ENCODE data around the gene ROBO1. TPM values are rescaled to one million over a fixed set of nuclear protein-coding genes. Genes with fewer than 3 reads are reported as not detected.

ROBO1 gene
- total and polyA plus RNA-seq, 2 of the 13 experiments (the other 11 are each of a cell fraction or from before 2014, with no cell fraction given): 52.2 to 71.0 TPM

DNA sequence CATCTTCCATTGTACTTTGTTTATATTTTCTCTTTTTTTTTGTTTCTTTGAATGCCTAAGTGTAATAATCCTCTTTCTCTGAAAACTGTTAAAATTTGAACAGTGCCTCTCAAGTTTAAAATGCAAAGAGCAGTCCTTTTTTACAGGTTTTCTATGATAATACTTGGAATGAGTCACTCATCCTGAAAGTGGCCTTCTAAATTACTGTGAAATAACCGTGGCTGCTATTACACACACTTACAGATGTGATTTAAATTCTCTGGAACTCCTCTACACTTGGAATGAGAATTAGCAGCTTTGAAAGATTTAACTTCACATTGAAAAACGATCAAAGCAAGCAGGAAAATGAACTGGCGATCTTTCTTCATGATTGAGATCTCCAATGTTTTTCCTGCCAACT lies 105.9 kb downstream of the ROBO1 start:
- no peak overlapping the region for H3K4me2 ChIP-seq (ENCODE audit: low read depth, low read length)
- ATAC-seq: no peak
- no peak overlapping the region for H2AFZ ChIP-seq (ENCODE audit: low read length)
- no peaks in the 10 kb centered on the region for H3K27me3 ChIP-seq (ENCODE audit: control insufficient read depth in 1 of 2, insufficient read depth in 2 of 2, low read length in 2 of 2)
- H4K20me1 ChIP-seq (ENCODE audit: insufficient read depth, low read length): no peaks in the 10 kb centered on the region
- H3K4me1 ChIP-seq (ENCODE audit: insufficient read depth, low read length): no peaks in the 10 kb centered on the region
- ChIA-PET CTCF (ENCODE audit: low intra/inter-chr PET ratio, low total read pairs) (no interaction called here), POLR2A (no interaction called here)
- intact Hi-C loops (cut with micrococcal nuclease; ENCODE audit: unreplicated experiment): loop anchor here (10.0 kb wide), 1 partner anchor 1127 kb away; no protein-coding TSS in a partner anchor
- FAIRE-seq: no peak
- H3K36me3 ChIP-seq (replicated peaks in 1 of 2; ENCODE audit: control insufficient read depth in 1 of 2, insufficient read depth in 2 of 2, low read length in 2 of 2): no peaks in the 10 kb centered on the region
- H3K9ac ChIP-seq (ENCODE audit: insufficient read depth, low read depth, low read length): no peak overlapping the region
- in situ Hi-C loops (cut with HindIII; ENCODE audit: extremely low pct_ligation_motif_present, low pct_unique_long_range_greater_than_20kb): no loop called here
- BruUV-seq (replicated peaks): no TSS peak
- no peaks in the 10 kb centered on the region for H3K79me2 ChIP-seq (ENCODE audit: insufficient read depth, low read length)
- no peak overlapping the region for H3K27ac ChIP-seq (ENCODE audit: extremely low read length, insufficient read depth, low read length)
- no peaks in the 10 kb centered on the region for H3K9me3 ChIP-seq (ENCODE audit: low read length)
- H3K4me3 ChIP-seq (replicated peaks in 1 of 3; ENCODE audit: insufficient read depth in 1 of 3, low read depth in 2 of 3, low read length in 3 of 3): no peak overlapping the region
- TF ChIP-seq ZBTB20 (CRISPR knock-in tag; IDR thresholded peaks at IDR 0.05; ENCODE audit: borderline replicate concordance, low read depth): no peak
- TF ChIP-seq ZNF468 (CRISPR knock-in tag; IDR thresholded peaks at IDR 0.05): no peak
- TF ChIP-seq, protein P1, sequence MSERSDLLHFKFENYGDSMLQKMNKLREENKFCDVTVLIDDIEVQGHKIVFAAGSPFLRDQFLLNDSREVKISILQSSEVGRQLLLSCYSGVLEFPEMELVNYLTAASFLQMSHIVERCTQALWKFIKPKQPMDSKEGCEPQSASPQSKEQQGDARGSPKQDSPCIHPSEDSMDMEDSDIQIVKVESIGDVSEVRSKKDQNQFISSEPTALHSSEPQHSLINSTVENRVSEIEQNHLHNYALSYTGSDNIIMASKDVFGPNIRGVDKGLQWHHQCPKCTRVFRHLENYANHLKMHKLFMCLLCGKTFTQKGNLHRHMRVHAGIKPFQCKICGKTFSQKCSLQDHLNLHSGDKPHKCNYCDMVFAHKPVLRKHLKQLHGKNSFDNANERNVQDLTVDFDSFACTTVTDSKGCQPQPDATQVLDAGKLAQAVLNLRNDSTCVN (CRISPR knock-in tag; IDR thresholded peaks at IDR 0.05; ENCODE audit: borderline replicate concordance): no peak
- TF ChIP-seq, protein P2, sequence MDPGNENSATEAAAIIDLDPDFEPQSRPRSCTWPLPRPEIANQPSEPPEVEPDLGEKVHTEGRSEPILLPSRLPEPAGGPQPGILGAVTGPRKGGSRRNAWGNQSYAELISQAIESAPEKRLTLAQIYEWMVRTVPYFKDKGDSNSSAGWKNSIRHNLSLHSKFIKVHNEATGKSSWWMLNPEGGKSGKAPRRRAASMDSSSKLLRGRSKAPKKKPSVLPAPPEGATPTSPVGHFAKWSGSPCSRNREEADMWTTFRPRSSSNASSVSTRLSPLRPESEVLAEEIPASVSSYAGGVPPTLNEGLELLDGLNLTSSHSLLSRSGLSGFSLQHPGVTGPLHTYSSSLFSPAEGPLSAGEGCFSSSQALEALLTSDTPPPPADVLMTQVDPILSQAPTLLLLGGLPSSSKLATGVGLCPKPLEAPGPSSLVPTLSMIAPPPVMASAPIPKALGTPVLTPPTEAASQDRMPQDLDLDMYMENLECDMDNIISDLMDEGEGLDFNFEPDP (CRISPR knock-in tag; conservative IDR thresholded peaks at IDR 0.05): no peak
- TF ChIP-seq, protein P3, sequence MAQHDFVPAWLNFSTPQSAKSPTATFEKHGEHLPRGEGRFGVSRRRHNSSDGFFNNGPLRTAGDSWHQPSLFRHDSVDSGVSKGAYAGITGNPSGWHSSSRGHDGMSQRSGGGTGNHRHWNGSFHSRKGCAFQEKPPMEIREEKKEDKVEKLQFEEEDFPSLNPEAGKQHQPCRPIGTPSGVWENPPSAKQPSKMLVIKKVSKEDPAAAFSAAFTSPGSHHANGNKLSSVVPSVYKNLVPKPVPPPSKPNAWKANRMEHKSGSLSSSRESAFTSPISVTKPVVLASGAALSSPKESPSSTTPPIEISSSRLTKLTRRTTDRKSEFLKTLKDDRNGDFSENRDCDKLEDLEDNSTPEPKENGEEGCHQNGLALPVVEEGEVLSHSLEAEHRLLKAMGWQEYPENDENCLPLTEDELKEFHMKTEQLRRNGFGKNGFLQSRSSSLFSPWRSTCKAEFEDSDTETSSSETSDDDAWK (CRISPR knock-in tag; IDR thresholded peaks at IDR 0.05): no peak
- no peak for TF ChIP-seq ZNF878 (CRISPR knock-in tag; IDR thresholded peaks at IDR 0.05)
- TF ChIP-seq, protein P4, sequence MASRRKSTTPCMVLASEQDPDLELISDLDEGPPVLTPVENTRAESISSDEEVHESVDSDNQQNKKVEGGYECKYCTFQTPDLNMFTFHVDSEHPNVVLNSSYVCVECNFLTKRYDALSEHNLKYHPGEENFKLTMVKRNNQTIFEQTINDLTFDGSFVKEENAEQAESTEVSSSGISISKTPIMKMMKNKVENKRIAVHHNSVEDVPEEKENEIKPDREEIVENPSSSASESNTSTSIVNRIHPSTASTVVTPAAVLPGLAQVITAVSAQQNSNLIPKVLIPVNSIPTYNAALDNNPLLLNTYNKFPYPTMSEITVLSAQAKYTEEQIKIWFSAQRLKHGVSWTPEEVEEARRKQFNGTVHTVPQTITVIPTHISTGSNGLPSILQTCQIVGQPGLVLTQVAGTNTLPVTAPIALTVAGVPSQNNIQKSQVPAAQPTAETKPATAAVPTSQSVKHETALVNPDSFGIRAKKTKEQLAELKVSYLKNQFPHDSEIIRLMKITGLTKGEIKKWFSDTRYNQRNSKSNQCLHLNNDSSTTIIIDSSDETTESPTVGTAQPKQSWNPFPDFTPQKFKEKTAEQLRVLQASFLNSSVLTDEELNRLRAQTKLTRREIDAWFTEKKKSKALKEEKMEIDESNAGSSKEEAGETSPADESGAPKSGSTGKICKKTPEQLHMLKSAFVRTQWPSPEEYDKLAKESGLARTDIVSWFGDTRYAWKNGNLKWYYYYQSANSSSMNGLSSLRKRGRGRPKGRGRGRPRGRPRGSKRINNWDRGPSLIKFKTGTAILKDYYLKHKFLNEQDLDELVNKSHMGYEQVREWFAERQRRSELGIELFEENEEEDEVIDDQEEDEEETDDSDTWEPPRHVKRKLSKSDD (CRISPR knock-in tag; IDR thresholded peaks at IDR 0.05; ENCODE audit: low read depth): no peak
- TF ChIP-seq ZNF775 (CRISPR knock-in tag; IDR thresholded peaks at IDR 0.05; ENCODE audit: borderline replicate concordance): no peak
- no peak for TF ChIP-seq ZFP82 (CRISPR knock-in tag; IDR thresholded peaks at IDR 0.05; ENCODE audit: borderline replicate concordance)
- no peak for TF ChIP-seq HMG20A (CRISPR knock-in tag; IDR thresholded peaks at IDR 0.05; ENCODE audit: borderline replicate concordance)
- TF ChIP-seq SATB2 (CRISPR knock-in tag; IDR thresholded peaks at IDR 0.05): no peak
- TF ChIP-seq HCFC1 (IDR thresholded peaks at IDR 0.05; ENCODE audit: low read depth, low read length): no peak
- no peak for DNase-seq (ENCODE audit: low spot score)
- 0% methylated on average over 3 of the region's 3 CpGs for WGBS (ENCODE audit: low lambda C conversion rate)
